ENCODE measurements around the gene NR2F1-AS1.

DNA sequence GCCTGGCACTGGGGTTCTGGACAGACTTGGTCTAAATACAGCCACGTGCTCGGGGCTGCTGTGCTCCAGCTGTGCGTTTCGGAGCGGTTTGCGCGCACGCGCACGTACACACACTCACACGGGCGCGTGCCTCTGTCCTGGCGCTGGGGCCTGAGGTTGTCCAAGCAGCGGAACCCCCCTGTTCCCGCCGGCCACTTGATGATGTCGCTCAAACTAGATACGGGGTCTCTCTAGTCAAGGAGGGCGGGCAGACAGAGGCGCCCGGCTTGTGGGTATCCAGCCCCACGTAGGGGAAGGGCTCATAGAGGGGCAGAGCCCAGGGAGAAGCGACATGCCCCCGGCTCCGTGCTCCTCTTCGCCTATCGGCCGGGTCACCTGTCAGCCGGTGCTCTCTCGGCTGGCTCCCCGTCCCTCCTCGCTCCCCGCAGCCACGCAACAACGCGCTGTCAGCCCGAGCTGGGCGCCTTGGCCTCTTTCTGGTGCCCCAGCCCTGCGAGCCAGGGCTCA lies 8.9 kb downstream of the NR2F1-AS1 start:
- TF ChIP-seq, protein P1, sequence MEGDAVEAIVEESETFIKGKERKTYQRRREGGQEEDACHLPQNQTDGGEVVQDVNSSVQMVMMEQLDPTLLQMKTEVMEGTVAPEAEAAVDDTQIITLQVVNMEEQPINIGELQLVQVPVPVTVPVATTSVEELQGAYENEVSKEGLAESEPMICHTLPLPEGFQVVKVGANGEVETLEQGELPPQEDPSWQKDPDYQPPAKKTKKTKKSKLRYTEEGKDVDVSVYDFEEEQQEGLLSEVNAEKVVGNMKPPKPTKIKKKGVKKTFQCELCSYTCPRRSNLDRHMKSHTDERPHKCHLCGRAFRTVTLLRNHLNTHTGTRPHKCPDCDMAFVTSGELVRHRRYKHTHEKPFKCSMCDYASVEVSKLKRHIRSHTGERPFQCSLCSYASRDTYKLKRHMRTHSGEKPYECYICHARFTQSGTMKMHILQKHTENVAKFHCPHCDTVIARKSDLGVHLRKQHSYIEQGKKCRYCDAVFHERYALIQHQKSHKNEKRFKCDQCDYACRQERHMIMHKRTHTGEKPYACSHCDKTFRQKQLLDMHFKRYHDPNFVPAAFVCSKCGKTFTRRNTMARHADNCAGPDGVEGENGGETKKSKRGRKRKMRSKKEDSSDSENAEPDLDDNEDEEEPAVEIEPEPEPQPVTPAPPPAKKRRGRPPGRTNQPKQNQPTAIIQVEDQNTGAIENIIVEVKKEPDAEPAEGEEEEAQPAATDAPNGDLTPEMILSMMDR (IDR thresholded peaks at IDR 0.05), result no peak
- TF ChIP-seq POLR2AphosphoS5 (IDR thresholded peaks at IDR 0.05; ENCODE audit: low read depth, low read length) (no peak), TCF7L2 (IDR thresholded peaks at IDR 0.05; ENCODE audit: low read depth, low read length) (no peak)
- TF ChIP-seq, protein P2, sequence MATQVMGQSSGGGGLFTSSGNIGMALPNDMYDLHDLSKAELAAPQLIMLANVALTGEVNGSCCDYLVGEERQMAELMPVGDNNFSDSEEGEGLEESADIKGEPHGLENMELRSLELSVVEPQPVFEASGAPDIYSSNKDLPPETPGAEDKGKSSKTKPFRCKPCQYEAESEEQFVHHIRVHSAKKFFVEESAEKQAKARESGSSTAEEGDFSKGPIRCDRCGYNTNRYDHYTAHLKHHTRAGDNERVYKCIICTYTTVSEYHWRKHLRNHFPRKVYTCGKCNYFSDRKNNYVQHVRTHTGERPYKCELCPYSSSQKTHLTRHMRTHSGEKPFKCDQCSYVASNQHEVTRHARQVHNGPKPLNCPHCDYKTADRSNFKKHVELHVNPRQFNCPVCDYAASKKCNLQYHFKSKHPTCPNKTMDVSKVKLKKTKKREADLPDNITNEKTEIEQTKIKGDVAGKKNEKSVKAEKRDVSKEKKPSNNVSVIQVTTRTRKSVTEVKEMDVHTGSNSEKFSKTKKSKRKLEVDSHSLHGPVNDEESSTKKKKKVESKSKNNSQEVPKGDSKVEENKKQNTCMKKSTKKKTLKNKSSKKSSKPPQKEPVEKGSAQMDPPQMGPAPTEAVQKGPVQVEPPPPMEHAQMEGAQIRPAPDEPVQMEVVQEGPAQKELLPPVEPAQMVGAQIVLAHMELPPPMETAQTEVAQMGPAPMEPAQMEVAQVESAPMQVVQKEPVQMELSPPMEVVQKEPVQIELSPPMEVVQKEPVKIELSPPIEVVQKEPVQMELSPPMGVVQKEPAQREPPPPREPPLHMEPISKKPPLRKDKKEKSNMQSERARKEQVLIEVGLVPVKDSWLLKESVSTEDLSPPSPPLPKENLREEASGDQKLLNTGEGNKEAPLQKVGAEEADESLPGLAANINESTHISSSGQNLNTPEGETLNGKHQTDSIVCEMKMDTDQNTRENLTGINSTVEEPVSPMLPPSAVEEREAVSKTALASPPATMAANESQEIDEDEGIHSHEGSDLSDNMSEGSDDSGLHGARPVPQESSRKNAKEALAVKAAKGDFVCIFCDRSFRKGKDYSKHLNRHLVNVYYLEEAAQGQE (IDR thresholded peaks at IDR 0.05; ENCODE audit: insufficient read depth in 1 of 2, low read depth in 2 of 2, low read length in 1 of 2), result no peak

Data from Panc1 (cell line).